GM21619 (cell line): Measurements from ENCODE around the gene CDKAL1.

ENCODE experiments used
- ATAC-seq: cut with Tn5 transposase; IDR thresholded peaks from one replicate; pipeline ENCODE4 v1.9.1; 2021; ENCODE audit not compliant: unreplicated experiment

The CDKAL1 gene

DNA sequence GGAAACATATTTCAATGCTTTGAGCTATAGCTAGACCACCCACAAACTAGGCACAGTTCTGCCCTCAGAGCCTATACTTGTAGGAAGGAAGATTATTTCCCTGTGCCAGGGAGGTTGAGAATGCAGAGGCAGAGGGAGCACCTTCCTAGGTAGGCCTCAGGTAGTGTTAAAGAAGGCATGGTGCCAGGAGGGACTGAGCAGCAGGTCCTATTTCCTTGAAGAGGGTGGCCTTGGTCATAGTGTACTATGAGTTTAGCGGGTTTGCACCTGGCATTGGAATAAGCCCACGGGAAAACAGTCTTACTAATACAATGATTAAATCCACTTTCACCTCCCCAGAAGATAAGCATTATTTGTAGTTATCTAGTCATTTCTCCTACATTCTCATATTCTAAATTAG lies 375.4 kb downstream of the CDKAL1 start:
- ATAC-seq, result no peak

DNA sequence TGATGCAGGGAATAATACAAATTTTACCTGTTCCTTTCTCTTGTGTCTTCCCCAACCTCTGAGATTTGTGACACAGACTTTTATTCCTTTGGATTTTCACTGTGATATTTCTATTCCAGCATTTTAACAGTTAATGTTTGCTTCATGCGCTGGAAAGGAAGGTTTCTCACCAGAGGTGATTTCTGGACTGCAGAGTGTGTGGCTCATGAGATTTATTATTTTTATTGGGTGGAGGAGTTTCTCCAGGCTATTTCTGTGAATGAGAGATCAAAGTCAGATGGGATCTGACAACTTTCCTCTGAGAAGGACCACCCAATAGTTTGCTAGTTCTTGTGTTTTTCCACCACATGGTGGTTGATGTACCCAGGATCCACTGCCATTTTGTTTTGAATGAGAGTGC lies 377.5 kb downstream of the CDKAL1 start:
- ATAC-seq, result no peak

DNA sequence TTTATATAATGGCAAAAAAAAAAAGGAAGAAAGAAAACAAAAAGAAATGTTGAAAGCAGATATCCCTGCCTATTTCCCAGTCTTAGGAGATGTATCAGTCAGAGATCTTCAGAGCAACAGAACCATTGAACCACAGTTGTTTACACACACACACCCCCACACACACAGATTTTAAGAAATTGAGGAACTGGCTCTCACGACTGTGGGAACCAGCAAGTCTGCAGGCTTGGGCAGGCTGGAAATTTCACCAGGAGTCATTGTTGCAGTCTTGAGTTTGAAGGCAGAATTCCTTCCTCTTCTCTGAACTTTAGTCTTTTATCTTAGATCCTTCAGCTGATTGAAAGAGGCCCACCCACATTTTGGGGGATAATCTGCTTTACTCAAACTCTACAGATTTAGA lies 380.9 kb downstream of the CDKAL1 start:
- ATAC-seq, result no peak

DNA sequence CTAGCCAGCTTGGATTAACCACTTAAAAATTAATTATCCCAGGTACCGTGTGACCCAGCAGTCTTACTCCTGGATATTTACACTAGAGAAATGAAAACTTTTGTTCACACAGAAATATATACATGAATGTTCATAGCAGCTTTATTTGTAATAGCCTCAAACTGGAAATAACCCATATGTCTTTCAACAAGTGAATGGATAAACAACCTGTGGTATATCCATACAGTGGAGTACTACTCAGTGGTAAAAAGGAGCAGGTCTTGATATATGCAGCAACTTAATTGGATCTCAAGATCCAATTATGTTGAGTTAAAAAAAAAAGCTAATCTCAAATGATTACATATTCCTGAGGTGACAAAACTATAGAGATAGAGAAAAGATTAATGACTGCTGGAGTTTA lies 381.4 kb downstream of the CDKAL1 start:
- no peak for ATAC-seq

GRCh38 chr6:20916086-20916485 lies 381.8 kb downstream of the CDKAL1 start:
- ATAC-seq, result no peak

DNA sequence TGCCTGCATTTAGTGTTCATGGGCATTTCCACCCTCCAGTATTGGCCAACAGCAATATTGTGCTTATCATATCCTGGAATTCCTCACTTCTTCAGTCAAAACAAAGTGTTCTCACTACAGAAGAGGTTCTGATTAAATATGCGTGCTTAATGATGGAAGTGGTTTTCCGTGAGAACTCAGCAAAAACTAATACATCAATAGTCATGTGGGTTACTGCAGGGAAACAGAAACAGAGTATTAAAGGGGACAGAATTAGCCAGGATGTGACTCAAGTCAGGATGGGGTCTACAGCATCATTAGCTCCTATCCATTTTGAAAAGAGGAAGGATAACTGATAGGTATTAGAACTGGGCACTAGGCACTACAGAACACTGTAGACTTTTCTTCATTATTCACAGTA lies 384.6 kb downstream of the CDKAL1 start:
- peak; percentile 41 for ATAC-seq

GRCh38 chr6:20919677-20920385 lies 385.6 kb downstream of the CDKAL1 start:
- ATAC-seq, result peak; percentile 82

DNA sequence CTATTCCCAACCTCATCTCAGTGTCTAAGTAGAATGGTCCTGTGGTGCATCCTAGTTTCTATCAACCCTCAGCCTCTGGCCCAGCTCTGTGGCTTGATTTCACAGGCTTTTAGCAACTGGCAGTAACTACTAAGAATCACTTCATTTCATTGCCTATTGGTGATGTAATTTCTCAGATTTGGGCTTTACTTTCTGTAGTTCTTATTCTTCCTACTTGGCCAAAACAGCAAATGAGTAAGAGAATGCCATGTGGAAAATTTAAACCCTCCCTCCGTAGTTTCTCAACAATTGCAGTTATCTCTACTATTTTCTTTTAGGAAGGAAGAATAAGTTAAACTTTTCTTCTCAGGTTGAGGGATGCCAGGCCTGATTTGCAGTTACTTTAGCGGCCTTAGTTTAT lies 387.3 kb downstream of the CDKAL1 start:
- ATAC-seq, result no peak

GRCh38 chr6:20922743-20923142 lies 388.5 kb downstream of the CDKAL1 start:
- ATAC-seq, result no peak

GRCh38 chr6:20924094-20924493 lies 389.8 kb downstream of the CDKAL1 start:
- ATAC-seq, result peak; percentile 35

DNA sequence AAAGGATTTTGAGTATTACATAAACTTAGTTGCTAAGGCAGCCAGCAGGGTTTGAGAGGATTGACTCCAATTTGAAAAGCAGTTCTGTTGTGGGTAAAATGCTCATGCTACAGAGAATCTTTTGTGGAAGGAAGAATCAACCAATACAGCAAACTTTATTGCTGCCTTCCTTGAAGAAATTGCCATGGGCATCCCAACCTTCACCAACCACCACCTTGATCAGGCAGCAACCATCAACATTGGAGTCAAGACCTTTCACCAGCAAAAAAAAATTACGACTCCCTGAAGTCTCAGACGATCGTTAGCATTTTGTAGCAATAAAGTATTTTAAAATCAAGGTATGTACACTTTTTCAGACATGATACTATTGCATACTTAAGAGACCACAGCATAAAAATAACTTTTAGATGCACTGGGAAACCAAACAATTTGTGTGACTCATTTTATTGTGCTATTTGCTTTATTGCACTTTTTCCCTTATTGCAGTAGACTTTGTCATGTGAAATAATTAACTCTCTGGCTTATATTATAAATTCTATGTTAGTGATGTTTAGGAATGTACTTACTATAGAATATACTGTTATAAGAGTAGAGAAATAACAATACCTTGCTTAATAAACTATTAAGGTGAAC lies 390.8 kb downstream of the CDKAL1 start:
- no peak for ATAC-seq

GRCh38 chr6:20927130-20927860 lies 393.0 kb downstream of the CDKAL1 start:
- no peak for ATAC-seq

DNA sequence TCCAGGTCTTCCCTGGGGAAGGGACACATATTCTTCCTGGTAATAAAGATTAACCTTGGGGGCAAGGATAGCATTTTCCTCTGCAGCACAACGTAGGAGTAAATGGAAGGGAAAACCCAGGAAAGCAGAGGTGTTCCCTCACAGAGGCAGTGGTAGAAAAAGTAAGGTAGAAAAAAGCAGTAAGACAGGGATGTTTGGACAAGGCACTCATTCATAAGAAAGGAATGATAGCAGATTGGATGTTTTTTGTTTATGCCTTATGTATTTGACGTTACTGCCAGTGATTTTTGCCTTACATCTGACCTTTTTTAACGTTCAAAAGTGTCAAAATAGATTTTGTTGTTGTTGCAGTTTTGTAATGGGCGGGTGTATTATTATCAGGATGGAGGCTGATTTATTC lies 395.0 kb downstream of the CDKAL1 start:
- no peak for ATAC-seq

DNA sequence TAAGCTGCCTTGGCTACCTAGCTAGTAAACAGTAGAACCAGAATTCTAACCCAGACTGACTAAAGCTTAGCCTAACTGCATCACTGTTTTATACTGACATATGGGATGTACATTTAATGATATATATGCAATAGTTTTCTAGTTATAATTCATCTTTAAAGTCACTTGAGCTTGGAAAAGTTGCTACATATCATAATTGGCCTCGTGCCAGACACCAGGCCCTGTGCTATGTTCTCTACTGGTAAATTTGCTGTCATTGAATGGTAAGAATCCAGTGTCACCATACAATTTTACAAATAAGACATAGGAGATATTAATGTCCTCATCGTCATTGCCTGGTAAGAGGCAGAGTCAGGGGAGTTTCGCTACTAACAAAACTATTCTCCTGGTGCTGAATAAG lies 396.8 kb downstream of the CDKAL1 start:
- no peak for ATAC-seq

DNA sequence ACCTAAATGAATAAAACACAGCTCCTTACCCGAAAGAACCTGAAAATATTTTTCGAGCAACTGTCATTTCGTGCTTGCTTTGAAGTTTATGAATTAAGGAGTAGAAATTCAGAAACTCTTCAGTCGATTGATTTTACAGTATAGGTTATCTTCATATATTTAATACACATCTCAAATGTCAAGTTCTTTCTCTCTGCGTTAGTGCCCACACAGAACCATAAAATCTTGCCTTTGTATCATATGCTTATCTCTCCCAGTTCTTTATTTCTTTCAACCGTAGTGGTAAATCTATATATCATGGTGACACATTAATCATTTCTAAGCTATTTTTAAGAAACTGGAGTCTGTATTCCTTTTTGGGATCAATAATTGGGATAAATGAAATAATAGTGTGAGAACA lies 397.5 kb downstream of the CDKAL1 start:
- ATAC-seq, result no peak

GRCh38 chr6:20932284-20932683 lies 398.0 kb downstream of the CDKAL1 start:
- no peak for ATAC-seq

- no peak for ATAC-seq
Measured at GRCh38 chr6:20933057-20933788, 399.0 kb downstream of the CDKAL1 start.

GRCh38 chr6:20936949-20937348 lies 402.7 kb downstream of the CDKAL1 start:
- ATAC-seq, result no peak

GRCh38 chr6:20939161-20939775 lies 405.0 kb downstream of the CDKAL1 start:
- no peak for ATAC-seq

DNA sequence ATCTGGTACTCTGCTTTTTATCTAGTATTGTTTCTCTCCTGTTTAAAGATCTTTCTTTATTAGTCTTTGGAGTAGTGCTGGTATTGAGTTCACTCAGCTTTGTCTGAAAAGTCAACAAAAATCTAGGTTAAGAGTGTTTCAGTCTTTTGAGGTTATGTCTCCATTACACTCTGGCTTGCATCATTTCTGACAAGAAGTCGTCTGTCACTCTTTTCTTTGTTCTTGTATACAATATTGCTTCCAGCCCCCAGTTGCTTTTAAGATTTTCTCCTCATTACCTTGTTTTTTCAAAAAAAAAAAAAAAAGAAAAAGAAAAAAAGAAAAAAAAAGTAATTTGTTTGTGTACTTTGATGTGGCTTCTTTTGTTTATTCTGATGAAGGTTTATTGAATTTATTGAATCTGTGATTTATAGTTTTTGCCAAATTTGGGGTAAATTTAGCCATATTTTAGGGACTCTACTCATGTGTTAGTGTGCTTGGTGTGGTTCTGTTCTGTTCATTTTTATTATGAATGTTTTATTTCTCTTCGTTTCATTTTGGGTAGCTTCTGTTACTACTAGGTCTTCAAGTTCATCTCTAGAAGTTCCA lies 408.9 kb downstream of the CDKAL1 start:
- ATAC-seq, result no peak

GRCh38 chr6:20943922-20944321 lies 409.7 kb downstream of the CDKAL1 start:
- no peak for ATAC-seq
